Measurements from ENCODE around the gene ZNF598.
"Not testable (repeated sequence)": the region's sequence is repeated elsewhere in the genome, so short reads cannot be mapped to it uniquely, and the experiment has no call there.

The ZNF598 gene

GRCh38 chr16:2040041-2040786 lies 30.6 kb upstream of the ZNF598 start:
- peak; percentile 49 for DNase-seq

GRCh38 chr16:2039274-2040031 lies 29.8 kb upstream of the ZNF598 start:
- peak; percentile 90 for DNase-seq

GRCh38 chr16:2038382-2039231 lies 29.0 kb upstream of the ZNF598 start:
- DNase-seq = peak; percentile 83

- peak; percentile 43 for DNase-seq
Measured at GRCh38 chr16:2037647-2038381, 28.2 kb upstream of the ZNF598 start.

- DNase-seq = no peak
Measured at GRCh38 chr16:2037115-2037514, 27.5 kb upstream of the ZNF598 start.

GRCh38 chr16:2036200-2036966 lies 26.8 kb upstream of the ZNF598 start:
- DNase-seq = no peak

GRCh38 chr16:2035431-2036199 lies 26.0 kb upstream of the ZNF598 start:
- peak; percentile 83 for DNase-seq

- no peak for DNase-seq
Measured at GRCh38 chr16:2034696-2035430, 25.2 kb upstream of the ZNF598 start.

- DNase-seq = not testable (repeated sequence)
Measured at GRCh38 chr16:2033909-2034695, 24.5 kb upstream of the ZNF598 start.

- DNase-seq = peak; percentile 83
Measured at GRCh38 chr16:2033057-2033908, 23.7 kb upstream of the ZNF598 start.

GRCh38 chr16:2032285-2033056 lies 22.9 kb upstream of the ZNF598 start:
- peak; percentile 51 for DNase-seq

GRCh38 chr16:2031081-2031577 lies 21.5 kb upstream of the ZNF598 start:
- no peak for DNase-seq

GRCh38 chr16:2030036-2030435 lies 20.4 kb upstream of the ZNF598 start:
- DNase-seq = no peak

GRCh38 chr16:2029350-2029749 lies 19.7 kb upstream of the ZNF598 start:
- DNase-seq = no peak

- DNase-seq = no peak
Measured at GRCh38 chr16:2028620-2029220, 19.1 kb upstream of the ZNF598 start.

- no peak for DNase-seq
Measured at GRCh38 chr16:2028146-2028545, 18.5 kb upstream of the ZNF598 start.

Measured in right hindlimb (tissue), 1 donor.